HG03175 (cell line): ENCODE measurements around the gene PHGDH.

Source experiments
- ATAC-seq: cut with Tn5 transposase; IDR thresholded peaks from one replicate; pipeline ENCODE4 v1.9.1; 2021; ENCODE audit warnings: mild to moderate bottlenecking, moderate library complexity; ENCODE audit not compliant: unreplicated experiment

The PHGDH gene

GRCh38 chr1:119752592-119752991 is 40.9 kb downstream of the PHGDH start:
- ATAC-seq, result no peak

DNA sequence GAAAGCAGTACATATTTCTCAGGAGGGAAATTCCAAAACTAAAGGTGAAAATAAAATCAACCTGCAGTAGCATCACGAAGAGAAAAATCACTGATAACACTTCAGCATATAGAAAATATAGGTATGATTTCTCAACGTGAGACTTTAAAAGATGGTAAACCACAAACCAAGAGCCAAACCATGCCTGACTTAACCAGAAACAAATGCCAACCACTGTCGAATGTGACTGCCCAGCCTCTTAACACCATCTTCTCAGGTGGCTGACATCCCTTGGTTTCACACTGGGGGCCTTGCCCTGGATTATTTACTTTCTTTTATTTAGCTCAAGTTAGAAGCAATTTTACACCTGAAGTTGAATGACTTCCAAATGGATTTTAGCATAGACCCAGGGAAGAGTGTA is 46.9 kb downstream of the PHGDH start:
- no peak for ATAC-seq

DNA sequence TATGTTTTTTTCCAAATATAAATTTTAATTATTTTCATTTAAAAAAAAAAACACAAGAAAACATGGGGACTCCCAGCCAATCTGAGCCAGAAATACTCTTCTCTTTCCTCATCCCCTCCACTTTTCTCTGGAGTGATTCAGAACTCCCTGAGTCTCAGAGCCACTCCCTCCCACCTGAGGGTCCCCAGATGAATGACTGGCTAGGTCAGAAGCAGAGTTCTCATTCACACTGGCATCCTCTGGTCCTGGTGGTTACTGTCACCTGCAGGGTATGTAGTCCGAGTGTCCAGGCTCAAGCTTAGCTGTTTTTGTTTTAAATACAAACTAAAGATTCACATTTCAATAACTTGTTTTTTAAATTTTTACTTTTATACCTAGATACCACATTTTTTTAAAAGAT is 50.7 kb downstream of the PHGDH start:
- ATAC-seq, result no peak

- ATAC-seq, result no peak
Measured at GRCh38 chr1:119762953-119763352, 51.2 kb downstream of the PHGDH start.

DNA sequence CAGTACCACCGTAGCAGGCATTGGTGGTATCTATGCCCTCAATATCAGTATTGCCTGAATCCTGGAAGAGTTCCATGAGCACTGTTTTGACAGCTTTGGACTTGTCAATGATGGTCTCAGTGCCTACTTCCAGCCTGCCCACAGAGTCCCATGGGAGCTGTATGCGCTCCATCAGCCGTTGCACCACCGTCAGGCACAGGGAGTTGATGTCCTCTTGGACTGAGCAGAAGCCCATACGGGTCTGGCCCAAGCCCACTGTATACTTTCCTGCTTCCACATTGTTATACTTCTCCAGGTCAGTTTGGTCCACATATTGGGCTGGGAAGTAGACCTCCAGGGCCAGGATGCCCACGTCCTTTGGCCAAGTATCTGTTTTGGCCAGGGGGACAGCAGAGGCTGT is 52.5 kb downstream of the PHGDH start:
- ATAC-seq, result no peak

- no peak for ATAC-seq
Measured at GRCh38 chr1:119766374-119766794, 54.6 kb downstream of the PHGDH start.

DNA sequence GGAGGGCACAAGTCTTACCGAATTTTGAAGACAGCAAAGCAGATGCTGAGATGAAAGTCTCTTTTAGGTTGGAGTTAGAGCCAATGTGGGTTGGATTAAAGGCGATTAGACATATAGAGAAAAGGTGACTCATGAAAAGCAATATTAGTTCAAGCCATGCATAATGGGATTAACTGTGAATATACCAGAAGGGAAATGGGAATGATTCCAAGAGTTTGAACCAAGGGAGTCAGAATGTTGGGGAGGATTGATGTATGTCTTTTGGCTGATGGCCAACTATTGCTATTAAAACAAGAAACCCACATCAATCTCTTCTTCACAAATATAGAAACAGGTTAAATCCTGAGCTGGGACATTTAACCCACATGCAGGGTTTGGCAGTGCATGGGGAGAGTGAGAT is 55.8 kb downstream of the PHGDH start:
- no peak for ATAC-seq

DNA sequence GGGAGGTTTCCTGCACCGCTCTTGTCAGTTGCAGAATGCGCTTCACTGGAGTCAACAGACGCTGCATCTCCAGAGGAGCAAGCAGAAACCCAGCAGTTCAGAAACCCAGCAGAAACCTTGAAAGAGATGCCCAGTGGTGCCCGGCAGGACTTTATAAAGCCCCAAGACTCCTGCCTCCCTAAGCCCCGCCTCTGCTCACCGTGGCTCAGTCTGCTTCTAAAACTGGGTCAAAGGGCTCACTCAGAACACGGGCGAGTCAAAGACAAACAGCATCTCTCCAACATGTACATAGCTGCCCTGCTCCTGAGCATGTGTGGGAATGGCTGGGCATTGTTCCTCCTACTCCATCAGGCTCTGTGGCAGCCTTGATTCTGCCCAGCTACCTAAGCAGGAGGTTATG is 57.0 kb downstream of the PHGDH start, which contains the start of gene HMGCS2:
TSS of gene HMGCS2 (minus strand) at position 128 of the 400 bp plus-strand sequence. CDS start at position 67, 61 bp downstream.
- ATAC-seq, result no peak

GRCh38 chr1:119771016-119771415 is 59.3 kb downstream of the PHGDH start:
- no peak for ATAC-seq

DNA sequence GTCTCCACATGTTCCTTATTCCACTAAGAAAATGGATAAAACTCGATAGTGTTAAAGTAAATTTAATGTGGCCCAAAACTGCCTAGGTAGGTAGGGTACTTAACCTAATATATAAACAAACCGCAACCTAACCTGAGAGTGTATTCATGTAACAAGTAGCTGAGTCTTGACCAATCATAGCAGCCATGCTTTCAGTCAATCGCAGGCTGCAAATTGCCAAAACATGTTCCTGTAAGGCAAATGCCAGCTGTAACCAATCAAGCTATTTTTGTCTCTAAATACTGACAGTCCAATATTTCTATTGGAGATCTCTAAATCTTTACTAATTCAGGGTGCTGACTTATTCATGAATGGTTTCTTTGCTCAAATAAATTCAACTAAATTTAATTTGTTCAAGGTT is 60.0 kb downstream of the PHGDH start:
- no peak for ATAC-seq

- ATAC-seq, result no peak
Measured at GRCh38 chr1:119772298-119772697, 60.6 kb downstream of the PHGDH start.

DNA sequence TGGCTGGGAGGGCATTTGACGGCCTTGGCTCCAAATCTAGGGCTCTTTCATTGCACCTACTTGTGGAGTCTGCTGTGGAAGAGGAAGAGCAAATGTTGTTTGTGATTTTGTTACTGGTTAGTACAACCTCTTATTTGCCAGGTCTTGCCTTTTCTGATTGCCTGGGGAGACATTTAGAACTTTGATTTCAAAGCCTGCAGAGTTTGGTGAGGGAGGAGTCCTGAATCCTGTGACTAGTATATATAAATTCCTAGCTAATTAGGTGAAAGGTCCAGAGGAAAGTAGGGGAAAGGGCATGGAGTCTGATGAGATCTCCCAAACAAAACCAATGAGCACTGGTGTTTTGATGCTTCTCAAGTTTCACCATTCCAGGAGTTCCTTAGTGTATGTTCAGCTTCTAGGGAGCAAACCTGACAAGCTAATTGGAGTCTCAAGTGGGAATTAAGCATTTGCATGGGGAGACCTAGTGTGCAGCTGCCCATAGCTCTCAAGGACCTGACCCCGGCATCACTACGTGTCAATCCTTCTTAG is 62.0 kb downstream of the PHGDH start:
- no peak for ATAC-seq

- no peak for ATAC-seq
Measured at GRCh38 chr1:119774746-119775490, 63.2 kb downstream of the PHGDH start.

DNA sequence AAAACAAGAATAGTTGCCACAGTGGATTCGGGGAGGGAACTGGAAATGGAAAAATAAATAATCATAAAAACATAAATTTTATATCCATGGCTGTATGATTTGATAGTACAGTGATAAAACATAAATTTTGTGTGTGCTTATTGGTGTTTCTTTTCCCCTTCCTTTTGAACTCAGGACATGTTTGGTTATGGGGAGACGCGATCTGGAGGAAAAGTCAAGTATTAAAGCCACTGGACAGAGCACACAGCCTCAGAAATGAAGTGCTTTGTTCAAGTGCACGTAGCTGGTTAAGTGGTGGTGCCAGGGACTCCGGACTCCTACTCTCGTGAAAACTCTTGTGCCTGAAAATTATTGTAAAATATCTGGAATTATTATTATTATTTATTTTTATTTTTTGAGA is 66.6 kb downstream of the PHGDH start:
- ATAC-seq, result no peak

GRCh38 chr1:119778886-119779560 is 67.3 kb downstream of the PHGDH start:
- ATAC-seq, result no peak

DNA sequence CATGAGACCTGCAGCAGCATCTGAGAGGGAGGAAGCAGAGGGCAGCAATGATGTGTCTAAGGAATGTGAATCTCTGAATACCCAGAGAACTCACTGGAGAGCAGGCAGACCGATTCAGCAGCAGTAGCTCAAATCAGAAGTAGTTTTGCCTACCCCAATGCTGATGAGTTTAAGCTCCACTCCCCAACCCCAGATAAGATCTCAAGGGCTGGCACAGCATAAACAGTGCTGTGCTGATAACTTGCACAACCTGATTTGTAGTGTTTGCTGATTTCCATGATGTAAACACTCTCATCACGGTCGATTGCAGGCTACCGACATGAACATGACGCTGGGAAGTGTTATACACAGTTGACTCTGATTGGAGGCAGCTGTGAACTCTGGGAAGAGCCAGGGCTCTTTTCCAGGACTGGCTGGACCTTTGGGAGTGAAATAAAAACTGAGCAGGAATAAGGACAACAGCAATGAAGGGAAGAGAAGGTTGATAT is 68.2 kb downstream of the PHGDH start:
- ATAC-seq, result no peak

DNA sequence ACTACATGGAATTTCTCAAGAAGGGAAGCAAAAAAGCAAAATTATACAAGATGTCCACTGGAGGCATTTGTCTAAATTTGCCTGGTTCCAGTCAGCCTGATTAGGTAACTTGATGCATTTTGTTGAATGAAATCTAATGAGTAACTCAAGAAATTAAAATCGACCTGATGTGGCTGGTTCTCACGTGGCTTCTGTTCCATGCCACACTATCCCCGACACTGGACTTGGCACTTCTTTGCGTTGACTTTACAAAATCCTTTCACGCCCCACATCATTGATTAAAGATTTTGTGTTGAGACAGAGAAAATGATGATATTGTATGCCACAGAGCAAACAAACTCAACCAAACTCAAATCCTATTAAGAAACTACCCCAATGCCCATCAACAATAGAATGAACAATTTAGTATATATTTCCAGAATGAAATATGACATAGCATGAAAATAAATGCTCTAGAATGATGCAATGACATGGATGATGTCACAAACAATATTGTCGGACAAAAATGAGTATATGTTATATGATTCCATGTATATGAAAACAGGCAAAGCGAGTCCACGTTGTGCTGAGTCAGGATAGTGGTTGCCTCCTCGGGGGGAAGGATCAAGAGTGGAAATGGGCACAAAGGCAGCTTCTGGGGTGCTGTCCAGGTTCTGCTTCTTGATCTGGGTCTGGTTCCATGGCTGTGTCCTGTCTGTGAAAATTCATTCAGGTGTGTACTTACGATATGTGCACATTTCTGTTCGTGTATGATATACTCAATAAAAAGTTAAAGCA is 69.9 kb downstream of the PHGDH start:
- no peak for ATAC-seq

- no peak for ATAC-seq
Measured at GRCh38 chr1:119782631-119783325, 71.0 kb downstream of the PHGDH start.

GRCh38 chr1:119783354-119784185 is 71.8 kb downstream of the PHGDH start:
- ATAC-seq, result no peak
